NOMO-1 treated with dmso at 0.1 percent for 144 hours (cell line): Measurements from ENCODE around the gene SOD1.
"Not testable (repeated sequence)": the region's sequence is repeated elsewhere in the genome, so short reads cannot be mapped to it uniquely, and the experiment has no call there.

Experiments
- DNase-seq: peaks from one replicate; lab custom pipeline; 2025; ENCODE audit not compliant: unreplicated experiment; lab: John Stamatoyannopoulos, UW

SOD1 gene

DNA sequence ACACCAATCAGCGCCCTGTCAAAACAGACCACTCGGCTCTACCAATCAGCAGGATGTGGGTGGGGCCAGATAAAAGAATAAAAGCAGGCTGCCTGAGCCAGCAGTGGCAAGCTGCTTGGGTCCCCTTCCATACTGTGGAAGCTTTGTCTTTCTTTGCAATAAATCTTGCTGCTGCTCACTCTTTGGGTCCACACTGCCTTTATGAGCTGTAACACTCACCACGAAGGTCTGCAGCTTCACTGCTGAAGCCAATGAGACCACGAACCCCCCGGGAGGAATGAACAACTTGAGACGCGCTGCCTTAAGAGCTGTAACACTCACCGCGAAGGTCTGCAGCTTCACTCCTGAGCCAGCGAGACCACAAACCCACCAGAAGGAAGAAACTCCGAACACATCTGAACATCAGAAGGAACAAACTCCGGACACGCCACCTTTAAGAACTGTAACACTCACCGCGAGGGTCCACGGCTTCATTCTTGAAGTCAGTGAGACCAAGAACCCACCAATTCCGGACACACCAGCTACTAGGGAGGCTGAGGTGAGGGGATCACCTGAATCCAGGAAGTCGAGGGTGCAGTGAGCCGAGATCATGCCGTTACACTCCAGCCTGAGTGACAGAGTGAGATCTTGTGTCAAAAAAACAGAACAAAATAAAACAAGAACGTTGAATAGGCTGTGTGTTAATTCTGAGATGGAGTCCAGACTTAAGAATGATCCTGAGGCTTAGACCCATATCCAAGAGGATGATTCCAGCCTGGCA, 4.5 kb upstream of the SOD1 start:
- DNase-seq: not testable (repeated sequence)

DNA sequence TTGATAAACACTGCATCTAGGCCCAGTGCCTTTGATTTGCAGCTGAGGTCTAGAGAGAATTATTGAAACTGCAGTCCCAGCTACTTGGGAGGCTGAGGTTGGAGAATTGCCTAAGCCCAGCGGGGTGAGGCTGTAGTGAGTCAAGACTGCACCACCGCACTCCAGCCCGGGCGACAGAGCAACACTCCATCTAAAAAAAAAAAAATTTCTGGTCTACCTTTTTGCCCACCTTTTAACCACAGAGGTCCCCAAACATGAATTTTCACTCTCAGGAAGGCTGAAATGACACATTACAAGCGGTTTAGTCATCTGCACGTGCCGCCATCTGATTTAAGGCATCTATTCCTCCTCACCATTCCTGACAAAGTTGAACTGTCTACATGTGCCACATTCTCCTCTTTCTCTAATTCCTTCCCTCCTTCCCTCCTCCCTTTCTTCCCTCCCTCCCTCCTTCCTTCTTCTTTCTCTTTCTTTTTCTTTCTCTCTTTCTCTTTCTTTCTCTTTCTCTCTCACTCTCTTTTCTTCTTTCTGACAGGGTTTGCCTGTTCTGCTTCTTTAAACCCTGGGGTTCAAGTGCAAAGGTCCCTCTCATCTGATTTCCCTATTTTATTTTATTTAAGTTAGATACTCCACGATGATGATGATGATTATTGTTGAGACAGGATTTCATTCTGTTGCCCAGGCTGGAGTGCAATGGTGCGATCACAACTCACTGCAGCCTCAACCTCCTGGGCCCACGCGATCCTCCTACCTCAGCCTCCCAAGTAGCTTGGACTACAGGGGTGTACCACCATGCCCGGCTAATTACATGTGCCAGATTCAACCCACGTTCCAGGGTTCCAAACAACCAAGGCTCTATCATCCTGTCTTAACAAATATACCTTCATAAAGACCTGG, 3.0 kb upstream of the SOD1 start:
- DNase-seq: no peak

DNA sequence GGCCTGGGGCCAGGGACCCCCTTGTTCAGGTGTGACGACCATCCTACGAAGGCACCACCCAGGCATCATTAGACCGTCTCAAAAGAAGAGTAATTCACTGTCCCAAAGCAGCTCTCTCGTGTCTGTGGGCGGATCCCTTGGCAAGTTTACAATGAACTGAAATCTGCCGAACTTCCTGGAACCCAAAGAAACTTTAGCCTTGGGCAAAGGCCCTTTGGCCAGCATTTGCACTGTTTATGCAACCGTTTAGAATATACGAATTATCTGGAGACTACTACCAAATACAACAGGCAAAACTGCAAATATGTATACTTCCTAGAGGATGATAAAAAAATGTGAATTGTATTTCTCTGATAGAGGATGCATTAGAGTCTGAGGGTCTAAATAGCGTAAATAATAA, 1.4 kb upstream of the SOD1 start:
- no peak for DNase-seq

DNA sequence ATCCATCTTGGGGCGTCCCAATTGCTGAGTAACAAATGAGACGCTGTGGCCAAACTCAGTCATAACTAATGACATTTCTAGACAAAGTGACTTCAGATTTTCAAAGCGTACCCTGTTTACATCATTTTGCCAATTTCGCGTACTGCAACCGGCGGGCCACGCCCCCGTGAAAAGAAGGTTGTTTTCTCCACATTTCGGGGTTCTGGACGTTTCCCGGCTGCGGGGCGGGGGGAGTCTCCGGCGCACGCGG, 282 bp upstream of the SOD1 start:
- no peak for DNase-seq

DNA sequence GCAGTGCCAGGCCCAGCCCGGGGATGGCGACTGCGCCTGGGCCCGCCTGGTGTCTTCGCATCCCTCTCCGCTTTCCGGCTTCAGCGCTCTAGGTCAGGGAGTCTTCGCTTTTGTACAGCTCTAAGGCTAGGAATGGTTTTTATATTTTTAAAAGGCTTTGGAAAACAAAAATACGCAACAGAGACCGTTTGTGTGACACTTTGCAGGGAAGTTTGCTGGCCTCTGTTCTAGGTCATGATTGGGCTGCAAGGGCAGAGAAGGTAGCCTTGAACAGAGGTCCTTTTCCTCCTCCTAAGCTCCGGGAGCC, 719 bp downstream of the SOD1 start:
- no peak for DNase-seq

DNA sequence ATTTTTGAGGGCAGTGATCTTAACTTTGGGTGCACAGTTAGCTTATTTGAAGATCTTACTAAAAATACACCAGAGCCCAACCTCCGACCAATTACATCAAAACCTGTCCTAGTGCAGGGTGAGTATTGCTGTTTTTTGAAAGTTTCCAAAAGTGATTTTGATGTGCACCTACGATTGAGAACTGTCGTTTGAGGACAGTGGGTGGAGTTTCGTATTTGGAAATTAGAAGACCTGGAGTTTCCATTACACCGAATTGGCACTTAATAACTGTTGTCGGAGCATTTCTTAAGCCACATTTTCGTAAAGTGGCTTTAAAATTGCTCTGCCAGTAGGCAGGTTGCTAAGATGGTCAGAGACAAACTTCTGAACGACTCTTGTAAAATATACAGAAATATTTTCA, 1.1 kb downstream of the SOD1 start:
- DNase-seq: no peak

DNA sequence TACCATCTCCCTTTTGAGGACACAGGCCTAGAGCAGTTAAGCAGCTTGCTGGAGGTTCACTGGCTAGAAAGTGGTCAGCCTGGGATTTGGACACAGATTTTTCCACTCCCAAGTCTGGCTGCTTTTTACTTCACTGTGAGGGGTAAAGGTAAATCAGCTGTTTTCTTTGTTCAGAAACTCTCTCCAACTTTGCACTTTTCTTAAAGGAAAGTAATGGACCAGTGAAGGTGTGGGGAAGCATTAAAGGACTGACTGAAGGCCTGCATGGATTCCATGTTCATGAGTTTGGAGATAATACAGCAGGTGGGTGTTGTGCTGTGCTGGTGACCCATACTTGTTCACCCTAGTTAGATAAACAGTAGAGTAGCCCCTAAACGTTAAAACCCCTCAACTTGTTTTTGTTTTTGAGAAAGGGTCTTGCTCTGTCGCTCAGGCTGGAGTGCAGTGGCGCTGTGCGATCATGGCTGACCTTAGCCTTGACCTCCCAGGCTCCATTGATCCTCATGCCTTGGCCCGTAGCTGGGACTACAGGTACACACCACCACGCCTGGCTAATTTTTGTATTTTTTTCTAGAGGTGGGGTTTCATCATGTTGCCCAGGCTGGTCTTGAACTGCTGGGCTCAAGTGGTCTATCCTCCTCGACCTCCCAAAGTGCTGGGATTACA, 4.2 kb downstream of the SOD1 start:
- no peak for DNase-seq

DNA sequence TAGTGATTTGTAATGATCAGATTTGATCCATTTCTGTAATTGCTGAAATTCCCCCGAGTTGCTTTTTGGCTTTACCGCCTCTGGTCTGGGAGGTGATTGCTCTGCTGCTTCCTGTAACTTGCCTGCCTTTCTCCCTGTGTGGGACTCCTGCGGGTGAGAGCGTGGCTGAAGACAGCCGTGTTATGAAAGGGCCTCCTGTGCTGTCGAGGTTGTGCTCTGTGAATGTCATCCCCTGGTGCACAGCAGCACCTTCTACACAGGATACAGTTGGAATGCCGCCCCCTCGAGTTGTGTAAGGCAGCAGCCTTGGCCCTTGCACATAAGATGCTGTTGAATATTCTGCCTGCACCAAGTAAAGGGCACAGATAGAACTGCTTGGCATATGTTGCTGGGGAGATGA, 5.9 kb downstream of the SOD1 start:
- DNase-seq: no peak

DNA sequence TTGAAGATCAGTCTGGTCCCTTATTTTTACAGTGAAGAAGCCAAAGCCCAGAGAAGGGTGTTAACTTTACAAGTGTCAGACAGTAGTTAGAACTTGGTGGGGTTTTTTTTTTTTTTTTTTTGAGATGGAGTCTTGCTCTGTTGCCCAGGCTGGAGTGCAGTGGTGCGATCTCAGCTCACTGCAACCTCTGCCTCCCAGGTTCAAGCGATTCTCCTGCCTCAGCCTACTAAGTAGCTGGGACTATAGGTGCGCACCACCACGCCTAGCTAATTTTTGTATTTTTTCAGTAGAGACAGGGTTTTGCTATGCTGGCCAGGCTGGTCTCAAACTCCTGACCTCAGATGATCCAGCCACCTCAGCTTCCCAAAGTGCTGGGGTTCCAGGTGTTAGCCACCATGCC, 6.4 kb downstream of the SOD1 start:
- DNase-seq: not testable (repeated sequence)

DNA sequence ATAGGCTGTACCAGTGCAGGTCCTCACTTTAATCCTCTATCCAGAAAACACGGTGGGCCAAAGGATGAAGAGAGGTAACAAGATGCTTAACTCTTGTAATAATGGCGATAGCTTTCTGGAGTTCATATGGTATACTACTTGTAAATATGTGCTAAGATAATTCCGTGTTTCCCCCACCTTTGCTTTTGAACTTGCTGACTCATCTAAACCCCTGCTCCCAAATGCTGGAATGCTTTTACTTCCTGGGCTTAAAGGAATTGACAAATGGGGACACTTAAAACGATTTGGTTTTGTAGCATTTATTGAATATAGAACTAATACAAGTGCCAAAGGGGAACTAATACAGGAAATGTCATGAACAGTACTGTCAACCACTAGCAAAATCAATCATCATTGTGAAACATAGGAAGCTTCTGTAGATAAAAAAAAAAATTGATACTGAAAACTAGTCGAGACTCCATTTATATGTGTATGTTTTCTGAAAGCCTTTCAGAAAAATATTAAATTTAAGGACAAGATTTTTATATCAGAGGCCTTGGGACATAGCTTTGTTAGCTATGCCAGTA, 7.0 kb downstream of the SOD1 start:
- DNase-seq: peak; percentile 24

DNA sequence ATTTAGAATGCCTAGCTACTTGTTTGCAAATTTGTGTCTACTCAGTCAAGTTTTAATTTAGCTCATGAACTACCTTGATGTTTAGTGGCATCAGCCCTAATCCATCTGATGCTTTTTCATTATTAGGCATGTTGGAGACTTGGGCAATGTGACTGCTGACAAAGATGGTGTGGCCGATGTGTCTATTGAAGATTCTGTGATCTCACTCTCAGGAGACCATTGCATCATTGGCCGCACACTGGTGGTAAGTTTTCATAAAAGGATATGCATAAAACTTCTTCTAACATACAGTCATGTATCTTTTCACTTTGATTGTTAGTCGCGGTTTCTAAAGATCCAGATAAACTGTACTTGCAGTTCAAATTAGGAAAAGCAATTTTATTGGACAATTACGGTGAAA, 7.6 kb downstream of the SOD1 start:
- no peak for DNase-seq

DNA sequence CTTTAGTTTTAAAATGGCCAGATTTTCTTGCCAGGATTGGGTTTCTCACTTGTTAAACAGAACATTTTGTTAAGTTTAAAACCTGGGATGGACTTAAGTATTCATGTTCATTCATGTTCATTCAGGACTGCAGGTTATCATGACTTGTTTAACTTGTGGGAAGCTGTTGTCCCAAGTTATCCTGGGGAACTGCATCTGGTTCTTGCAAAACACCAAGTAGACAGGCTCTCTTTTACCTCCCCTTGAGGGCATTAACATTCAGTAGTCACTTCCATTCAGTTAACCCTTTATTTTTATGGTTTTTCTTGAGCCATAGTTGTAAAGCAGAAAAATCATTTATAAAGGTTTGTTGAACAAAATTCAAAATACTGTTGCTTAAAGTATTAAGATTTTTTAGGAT, 8.1 kb downstream of the SOD1 start:
- no peak for DNase-seq

DNA sequence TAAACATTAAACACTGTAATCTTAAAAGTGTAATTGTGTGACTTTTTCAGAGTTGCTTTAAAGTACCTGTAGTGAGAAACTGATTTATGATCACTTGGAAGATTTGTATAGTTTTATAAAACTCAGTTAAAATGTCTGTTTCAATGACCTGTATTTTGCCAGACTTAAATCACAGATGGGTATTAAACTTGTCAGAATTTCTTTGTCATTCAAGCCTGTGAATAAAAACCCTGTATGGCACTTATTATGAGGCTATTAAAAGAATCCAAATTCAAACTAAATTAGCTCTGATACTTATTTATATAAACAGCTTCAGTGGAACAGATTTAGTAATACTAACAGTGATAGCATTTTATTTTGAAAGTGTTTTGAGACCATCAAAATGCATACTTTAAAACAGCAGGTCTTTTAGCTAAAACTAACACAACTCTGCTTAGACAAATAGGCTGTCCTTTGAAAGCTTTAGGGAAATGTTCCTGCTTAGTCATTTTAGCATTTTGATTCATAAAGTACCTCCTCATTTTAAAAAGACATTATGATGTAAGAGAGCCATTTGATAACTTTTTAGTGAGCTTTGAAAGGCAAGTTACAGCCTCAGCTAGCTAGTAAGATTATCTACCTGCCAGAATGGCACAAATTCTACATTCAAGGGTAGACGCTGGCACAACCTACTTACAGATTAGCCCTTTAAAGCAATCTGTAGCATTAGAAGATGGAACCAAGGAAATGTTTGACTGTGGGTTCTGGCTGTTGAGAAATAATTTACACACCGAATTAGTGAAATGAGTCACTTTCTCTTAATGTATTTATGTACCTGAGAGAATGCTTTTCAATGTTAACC, 9.4 kb downstream of the SOD1 start:
- no peak for DNase-seq

DNA sequence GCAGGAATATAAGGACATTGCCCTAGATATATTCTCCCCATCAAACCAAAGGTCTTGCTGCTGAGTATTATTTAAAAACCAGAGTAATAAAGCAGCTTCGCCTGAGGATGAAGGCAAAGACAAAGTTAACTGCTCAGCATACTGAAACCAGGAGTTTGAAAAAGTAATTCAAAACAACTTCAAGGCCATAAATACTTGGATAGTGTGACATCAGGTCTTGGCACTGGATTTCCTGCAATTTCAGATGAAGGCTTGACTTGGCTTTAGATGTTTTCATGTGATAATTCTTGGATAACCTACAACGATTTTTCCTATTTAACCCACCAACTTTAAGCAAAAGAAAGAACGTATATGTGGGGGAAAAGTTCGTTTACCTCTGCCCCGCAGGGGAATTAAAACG, 10.6 kb downstream of the SOD1 start:
- DNase-seq: no peak

DNA sequence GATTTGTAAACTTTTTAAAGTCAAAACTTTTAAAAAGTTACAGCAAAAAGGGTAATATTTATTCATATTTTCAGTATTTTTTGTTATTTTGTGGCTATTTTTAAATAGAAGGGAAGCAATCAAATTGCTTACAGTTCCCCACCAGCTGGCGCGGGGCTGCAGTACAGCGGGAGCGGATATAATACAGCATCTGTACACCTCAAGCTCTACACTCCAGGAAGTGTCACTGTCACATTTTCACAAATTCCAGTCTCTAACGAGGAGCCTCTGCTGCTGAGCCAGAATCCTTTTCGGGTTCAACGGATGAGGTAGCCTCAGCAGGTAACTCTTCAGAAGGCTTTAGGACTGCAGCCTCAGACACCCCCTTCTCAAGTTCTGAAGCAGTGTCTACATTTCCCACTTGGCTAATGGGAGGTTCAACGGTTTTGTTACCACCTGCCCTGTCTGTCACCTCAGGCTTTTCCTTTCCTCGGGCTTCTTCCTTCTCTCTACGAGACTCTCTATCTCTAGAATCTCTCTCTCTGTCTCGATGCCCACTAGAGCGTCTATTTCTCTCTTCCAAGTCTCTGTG, 11.7 kb downstream of the SOD1 start:
- DNase-seq: no peak

DNA sequence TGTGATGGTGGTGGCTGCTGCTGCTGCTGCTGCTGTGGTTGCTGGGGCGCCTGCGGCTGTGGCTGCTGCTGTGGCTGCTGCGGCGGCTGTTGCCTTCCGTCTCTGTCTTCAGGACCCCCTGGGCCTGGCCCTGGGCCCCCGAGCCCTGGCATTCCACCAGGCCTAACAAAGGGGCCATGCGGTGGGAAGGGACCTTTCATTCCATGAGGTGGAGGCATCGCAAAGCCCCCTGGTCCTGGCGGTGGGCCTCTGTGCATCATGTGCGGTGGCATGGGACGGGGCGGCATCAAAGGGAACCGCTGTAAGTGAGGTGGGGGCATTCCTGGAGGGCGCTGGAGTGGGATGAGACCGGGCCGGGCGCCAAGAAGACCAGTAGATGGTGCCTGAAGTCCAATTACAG, 12.4 kb downstream of the SOD1 start:
- DNase-seq: no peak

DNA sequence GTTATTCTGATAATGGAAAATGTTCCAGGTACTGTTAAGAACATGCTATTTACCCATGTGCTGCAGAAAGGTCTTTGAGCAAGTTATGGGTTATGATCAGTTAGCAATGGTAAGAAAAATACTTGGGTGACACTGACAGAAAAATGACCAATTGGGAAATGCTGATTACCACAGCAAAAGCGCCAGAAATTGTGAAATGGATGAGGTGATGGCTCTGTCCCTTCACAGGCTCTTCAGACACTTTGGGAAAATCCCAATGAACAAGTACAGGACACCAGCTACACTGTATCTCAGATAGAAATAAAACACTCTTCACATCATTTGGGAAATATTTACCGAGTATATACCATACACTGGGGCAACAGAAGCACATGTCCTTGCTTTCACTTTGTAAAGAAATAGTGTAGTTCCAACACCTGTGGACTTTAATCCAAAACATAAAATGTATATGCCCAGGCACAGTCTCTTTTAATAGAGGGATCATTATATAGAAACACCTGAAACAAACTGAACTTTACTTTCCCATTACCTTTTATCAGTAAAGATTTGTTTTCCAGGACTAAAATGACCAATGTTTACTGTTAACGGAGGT, 13.9 kb downstream of the SOD1 start:
- DNase-seq: no peak

DNA sequence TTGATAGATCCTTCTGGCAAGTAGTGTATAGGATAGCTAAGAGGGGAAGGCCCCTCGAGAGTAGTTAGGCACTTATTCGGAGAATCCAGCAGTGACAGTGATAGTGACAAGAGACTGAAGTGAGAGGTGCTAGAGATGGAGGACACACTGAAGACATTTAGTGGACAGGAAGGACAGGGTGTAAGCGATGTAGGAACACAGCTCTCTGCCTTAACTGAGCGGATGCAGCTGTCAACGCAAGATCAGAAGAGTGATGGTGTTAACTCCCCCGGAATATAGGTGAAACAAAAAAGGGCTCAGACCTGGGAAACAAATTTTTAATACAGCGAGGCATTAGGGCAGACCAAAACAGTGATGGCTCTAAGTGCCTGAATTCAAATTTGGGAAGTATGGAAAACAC, 15.8 kb downstream of the SOD1 start:
- no peak for DNase-seq

DNA sequence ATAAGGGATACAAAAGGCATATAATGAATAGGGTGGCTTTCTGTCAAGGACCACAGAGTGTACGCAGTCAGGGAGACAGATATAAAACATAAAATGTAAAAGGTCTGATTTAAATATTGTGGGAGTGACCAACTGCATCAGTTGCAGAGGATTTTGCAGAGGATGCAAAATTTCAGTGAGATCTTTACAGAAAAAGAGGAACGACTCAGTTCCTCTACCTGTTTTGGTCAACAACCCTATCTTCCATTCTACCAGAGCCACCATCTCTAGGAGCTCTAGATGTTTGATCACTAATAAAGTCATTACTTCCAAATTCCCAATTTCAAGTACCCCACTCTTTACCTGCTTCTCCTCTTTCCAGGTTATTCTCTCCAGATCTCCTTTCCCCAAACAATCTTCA, 16.5 kb downstream of the SOD1 start:
- DNase-seq: no peak

DNA sequence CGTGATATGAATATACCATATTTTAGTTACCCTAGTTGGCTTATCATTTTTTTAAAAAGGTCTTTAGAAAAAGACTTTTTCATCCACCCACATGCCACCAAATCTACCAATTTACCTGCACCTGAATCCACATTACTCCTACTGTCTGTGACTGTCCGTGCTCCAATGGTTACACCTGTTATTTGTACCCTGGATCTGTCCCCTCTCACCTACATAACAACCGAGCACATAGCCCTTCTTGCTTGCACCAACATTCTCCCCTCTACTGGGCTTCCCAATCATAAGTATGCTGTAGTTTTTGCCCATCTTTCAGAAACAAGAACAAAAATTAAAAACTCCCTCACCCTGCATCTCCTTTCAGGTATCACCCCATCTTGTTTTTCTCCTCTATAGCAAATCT, 17.6 kb downstream of the SOD1 start:
- no peak for DNase-seq
